ENCODE measurements around the gene VAC14.
"Not testable (repeated sequence)": the region's sequence is repeated elsewhere in the genome, so short reads cannot be mapped to it uniquely, and the experiment has no call there.

VAC14 gene

GRCh38 chr16:70800781-70801480, at the start of gene VAC14:
Gene VAC14 (minus strand): TSS chr16:70801158. CDS start chr16:70800900, 258 bp downstream.
- peak; percentile 58 for DNase-seq

DNA sequence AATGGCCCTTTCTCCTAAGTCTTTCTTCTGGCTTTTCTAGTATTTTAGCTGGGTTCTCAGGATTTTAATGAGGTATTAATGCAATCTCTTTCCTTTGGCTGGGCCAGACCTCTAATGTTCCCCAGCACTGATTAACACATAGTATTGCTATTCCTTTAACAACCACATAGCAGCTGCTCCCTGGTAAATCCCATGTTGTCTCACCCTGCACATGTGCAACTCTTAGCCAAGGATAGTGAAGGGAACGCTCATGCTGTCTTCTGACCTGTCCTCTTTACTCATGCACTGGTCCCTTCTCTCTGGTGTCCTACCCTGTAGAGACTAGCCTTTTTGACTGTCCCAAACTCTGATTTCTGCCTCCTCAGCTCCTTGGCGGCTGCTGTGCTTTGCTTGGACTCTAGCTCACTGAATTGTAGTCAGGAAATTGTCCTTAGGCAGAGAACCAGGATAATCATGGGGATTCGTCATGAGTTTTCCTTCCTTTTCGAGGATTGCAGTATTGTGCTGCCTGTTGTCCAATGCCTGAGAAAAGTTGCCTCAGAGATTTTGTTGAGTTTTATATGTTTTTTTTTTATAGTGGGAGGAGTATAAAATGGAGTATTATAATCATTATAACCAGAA, 22.6 kb upstream of the VAC14 start:
- not testable (repeated sequence) for DNase-seq

- DNase-seq, result not testable (repeated sequence)
Measured at GRCh38 chr16:70822734-70823133, 21.8 kb upstream of the VAC14 start.

DNA sequence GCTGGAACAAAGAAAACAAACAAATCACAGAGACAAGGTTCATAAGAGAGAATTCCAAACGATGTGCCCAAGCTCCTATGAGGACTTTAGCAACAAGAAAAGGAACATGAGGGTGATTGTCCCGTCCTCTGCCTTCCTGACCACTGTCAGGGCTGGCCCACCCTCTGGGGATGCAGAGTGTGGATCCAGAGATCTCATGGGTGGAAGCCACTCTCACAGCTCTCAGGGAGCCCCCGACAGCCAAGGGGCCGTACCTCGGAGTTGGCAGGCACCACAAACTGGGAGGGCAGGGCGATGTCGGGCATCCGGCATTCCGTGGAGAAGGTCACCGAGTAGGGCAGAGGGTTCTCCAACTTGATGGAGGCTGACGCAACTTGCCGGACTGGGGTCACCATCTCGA, 17.1 kb upstream of the VAC14 start:
- not testable (repeated sequence) for DNase-seq

- no peak for DNase-seq
Measured at GRCh38 chr16:70809392-70810060, 8.6 kb upstream of the VAC14 start.

DNA sequence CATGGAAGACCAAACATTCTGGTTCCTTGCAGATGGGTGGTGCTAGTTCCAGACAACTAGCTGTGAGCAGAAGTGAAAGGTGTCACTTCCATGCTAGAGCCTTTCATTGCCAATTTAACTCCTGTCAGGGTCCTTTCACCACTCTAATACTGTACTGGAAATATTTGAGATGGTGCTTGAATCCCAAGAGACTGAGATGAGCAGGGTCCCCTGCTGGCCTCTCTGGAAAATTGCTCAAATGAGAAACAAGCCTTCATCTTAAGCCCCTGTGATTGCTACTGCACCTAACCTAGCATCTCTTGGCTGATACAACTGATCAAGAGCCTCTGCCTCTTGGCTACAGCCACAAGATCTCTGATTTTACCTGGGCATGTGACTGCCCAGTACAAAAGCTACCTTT, 7.4 kb upstream of the VAC14 start:
- DNase-seq, result no peak

- no peak for DNase-seq
Measured at GRCh38 chr16:70805787-70806186, 4.8 kb upstream of the VAC14 start.

DNA sequence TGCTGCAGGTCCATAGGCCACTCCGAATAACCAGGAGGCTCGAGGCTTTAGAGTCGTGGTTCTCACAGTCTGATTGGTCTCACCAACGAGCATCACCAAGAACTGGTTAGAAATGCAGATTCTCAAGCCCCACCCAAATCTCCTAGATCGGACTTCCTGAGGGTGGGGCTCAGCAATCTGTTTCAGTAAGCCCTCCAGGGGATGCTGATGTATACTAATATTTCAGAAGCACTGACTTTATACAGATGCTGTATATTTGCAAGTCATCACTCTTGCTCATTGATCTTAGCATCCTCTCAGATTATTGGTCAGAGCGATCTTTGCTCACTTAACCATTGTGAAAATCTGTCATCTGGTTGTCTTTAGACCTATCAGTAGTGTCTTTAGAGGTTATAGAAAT, 4.4 kb upstream of the VAC14 start:
- DNase-seq, result no peak

- no peak for DNase-seq
Measured at GRCh38 chr16:70804734-70805169, 3.8 kb upstream of the VAC14 start.

DNA sequence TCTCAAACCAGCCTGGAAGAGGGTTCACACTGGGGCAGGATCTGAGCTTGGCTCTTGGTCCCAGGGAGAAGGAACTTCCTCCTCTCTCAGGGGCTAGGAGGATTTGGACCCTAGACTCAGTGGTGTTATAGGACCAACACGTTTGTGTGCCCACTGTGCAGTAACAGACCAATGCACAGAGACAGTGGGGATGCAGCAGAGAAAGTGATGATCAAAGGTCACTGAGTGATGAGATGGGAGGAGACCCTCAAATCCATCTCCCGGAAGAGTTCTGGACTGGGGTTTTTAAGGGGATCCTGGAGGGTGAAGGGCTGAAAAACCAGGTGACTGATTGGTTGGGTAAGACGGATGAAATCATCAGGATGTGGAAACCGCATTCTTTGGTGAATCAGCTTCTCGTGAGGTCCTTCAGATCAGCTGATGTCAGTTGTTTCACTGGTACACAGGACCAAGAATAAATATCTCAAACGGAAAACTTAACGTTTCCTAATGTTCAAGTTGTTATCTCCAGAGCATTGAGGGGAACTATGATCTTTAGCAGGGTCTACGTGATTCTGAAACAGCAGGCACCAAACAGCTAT, 3.3 kb upstream of the VAC14 start:
- no peak for DNase-seq

DNA sequence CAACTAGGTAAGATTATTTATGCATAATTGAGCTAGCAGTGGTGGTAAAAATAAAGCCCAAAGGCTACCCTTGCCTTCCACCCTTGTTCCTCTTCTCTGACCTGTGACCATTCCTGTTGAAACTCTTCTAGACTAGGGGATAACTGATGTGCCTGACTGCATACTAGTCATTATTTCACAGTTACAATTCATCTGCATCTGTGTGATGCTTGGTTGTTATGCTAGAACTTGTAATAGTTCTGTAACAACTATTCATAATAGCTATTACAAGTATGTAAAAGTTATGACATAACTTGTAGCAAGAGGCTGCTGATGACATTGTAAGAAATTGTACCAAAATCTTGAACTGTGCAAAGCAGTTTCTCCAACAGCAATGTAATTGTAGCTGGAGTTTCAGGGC, 2.4 kb upstream of the VAC14 start:
- no peak for DNase-seq

DNA sequence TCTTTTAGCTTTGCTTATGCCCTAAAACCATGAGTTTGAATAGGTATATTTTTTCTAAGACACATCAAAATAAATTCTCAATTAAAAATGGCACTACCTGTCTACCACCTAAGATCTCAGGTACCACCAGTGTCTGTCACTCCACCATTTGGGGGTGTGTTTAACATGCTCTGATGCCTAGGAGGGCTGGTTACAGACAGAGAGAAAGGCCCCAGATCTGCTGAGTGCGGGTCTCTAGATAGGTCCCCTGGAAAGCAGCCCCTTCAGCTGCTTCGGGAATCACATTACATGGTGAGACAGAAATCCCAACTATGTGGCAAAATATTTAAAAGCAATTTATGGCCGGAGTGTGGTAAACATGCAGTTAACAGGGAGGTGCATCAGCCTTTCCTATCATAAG, 653 bp upstream of the VAC14 start:
- DNase-seq, result no peak

DNA sequence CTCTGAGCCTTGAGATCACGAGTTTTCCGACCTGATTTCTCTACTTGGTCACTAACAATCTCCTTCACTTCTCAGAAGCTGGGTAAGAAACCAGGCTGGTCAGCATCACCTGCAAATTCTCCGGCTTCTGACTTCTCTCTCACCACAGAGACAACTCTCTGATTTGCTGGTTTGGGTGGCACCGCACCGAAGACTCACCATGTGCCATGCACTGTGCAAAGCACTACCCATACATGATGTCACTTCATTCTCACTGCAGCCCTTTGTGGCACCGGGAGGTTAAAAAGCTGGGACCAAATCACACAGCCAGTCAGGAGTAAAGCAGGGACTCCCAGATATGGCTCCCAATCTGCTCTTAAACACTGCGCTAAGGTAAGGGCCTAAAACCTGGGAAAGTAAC, 647 bp downstream of the VAC14 start:
- no peak for DNase-seq

DNA sequence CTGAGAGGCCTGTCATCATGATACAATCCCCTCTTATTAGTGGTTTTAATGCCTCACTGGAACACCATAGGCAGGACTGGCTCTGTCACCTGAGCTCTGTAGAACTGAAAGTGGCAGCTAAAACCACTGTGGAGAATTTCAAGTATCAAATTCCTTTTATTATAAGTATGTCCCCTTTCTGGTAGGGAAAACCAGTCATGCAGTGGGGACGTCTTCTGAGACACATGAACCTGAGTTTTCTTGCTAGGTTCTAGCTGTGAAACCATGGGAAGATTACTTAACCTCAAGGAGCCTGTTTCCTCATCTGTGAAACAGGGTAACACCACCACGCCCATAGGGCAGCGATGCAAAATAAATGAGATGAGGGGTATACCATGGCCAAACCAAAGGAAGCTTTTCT, 4.7 kb downstream of the VAC14 start:
- DNase-seq, result no peak

DNA sequence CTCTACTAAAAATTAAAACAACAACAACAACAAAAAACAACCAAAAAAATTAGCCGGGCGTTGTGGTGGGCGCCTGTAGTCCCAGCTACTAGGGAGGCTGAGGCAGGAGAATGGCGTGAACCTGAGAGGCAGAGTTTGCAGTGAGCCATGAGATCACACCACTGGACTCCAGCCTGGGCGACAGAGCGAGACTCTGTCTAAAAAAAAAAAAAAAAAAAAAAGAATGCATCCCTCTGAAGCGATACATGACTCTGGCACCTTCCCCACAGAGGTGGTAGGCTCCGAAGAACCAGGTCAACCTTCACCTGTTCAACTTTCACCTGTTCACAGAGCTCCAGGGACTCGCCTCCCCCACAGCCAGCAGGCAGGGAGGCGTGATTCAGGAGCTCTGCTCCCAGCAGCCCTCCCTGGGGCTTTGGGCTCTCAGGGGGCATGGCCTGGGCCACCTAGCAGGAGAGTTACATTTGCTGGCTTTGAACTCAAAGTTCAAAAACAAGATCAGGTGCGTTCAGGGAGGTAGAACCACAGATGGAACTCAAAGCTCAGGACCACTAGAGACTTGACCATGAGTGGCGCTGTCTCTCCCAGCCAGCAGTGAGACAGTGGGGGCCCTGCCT, 5.6 kb downstream of the VAC14 start:
- DNase-seq, result no peak

GRCh38 chr16:70793851-70794502, 7.0 kb downstream of the VAC14 start:
- DNase-seq, result no peak

DNA sequence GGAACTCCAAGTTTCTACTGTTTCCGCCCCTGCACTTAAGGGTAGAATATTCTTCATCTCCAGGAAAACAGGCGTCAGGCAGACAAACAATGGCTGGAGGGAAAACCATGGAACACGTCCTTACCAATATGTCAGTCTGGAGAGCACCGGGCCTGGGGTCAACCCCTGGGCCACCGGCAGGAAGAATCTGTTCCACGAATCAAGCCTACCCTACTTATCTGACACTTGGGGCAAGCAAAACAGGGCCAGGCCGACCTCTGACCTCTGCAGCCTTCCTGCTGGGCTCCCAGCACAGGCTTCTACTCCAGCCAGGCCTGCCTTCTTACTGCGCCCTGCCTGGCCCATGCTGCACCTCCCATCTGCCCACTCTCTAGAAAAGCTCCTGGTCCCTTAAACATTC, 10.1 kb downstream of the VAC14 start:
- no peak for DNase-seq

DNA sequence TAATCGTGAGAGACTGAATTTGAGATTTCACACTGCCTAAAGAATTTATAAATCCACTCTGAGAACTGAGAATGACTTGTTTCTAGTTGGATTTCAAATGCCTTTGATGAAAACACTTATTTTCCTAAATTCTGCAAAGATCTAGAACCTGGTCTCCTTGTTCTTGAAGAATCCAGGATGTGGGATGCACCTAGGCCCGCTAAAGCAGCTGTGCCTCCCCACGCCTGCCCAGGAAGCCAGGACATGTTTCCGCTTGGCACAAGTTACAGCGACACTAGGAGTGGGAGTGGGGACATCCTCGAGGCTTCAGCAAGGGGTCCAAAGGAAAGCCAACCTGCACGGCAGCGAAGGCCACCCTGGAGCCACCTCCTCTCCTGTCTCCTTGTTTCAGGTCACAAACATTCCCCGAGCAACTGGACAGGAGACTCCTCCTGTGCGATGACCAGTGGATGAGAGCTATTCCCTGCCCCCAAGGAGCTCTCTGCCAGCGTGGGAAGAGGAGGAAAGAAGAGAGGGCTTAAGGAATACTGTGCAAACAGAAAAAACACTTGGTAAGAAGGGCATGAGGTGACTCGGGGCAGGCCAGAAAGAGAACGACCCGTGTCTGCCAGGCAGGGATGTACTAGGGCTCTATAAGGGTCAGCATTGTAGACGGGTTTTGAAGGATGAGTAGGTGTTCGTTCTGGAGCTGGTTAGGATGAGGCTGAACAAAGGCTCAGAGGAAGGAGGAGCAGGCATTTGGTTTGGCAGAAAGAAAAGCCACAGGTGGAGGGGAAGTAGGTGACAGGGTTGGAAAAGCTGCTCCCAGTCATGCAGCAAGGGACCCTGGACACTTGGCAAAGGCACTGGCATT, 11.1 kb downstream of the VAC14 start:
- DNase-seq, result no peak

GRCh38 chr16:70788668-70789594, 12.0 kb downstream of the VAC14 start:
- no peak for DNase-seq

DNA sequence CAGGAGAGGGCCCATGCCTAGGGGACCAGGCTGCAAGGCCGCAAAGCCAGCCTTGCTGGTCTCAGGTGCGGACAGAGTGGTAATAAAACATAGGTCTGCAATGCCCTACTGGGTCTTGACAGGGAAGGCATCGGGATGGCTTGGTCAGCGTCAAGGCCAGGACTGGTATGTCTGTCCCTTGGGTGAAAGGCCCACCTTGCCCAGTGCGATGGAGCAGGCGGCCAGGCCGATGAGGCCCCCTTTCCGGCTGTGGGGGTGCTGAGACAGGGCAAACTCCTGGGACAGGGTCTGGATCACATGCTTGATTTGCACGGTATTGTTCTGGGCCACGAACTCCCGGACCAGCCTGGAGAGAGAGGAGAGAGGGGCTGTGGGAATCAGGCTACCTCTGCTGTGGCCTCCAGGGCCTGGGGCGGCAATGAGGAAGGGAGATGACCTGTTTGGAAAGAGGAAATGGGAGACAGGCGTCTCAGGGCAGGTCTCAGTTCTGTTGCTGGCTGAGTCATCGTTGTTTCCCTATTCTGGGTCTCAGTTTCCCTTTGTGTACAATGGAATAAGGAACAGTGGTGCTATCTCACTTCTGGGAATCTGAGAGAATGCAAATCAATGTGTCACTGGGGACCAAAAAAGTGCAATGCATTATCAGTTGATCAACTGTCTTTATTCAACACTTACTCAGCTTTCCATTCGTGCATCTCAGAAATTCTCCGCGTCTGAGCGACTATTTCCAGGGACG, 14.8 kb downstream of the VAC14 start:
- DNase-seq, result no peak
